ENCODE data around the gene CEACAM3.
"Not testable (repeated sequence)": the region's sequence is repeated elsewhere in the genome, so short reads cannot be mapped to it uniquely, and the experiment has no call there.

The CEACAM3 gene

GRCh38 chr19:41796362-41796761, at the start of gene CEACAM3:
Gene CEACAM3, plus strand, starts transcription at chr19:41796587. Its CDS starts 91 bp downstream, at chr19:41796678.
- H3K27ac ChIP-seq: no peak within 1 kb of the TSS

GRCh38 chr19:41746593-41747227, 49.7 kb upstream of the CEACAM3 start:
- no peak overlapping the region for H3K27ac ChIP-seq
- no peak for DNase-seq (ENCODE audit: low read depth, low spot score)

More at GRCh38 chr19:41796362-41796761, at the start of gene CEACAM3:
- no peak for DNase-seq (ENCODE audit: low read depth, low spot score)

GRCh38 chr19:41748012-41748411, 48.4 kb upstream of the CEACAM3 start:
- no peak for DNase-seq (ENCODE audit: low read depth, low spot score)
- H3K27ac ChIP-seq: no peak overlapping the region

GRCh38 chr19:41750248-41751134, 45.9 kb upstream of the CEACAM3 start:
- DNase-seq (ENCODE audit: low read depth, low spot score): peak; percentile 74
- peak overlapping the region; percentile 17 for H3K27ac ChIP-seq

- no peak overlapping the region for H3K27ac ChIP-seq
- DNase-seq (ENCODE audit: low read depth, low spot score): no peak
Measured at GRCh38 chr19:41753159-41753558, 43.2 kb upstream of the CEACAM3 start.

- H3K27ac ChIP-seq: no peak overlapping the region
- DNase-seq (ENCODE audit: low read depth, low spot score): no peak
Measured at GRCh38 chr19:41753936-41754529, 42.4 kb upstream of the CEACAM3 start.

GRCh38 chr19:41755328-41755913, 41.0 kb upstream of the CEACAM3 start, which contains the start of gene CEACAM6:
Gene CEACAM6, plus strand, starts transcription at chr19:41755530. Its CDS starts 109 bp downstream, at chr19:41755639.
- DNase-seq (ENCODE audit: low read depth, low spot score): no peak

GRCh38 chr19:41758846-41759245, 37.5 kb upstream of the CEACAM3 start:
- peak overlapping the region; percentile 27 for H3K27ac ChIP-seq

More at GRCh38 chr19:41755328-41755913, 41.0 kb upstream of the CEACAM3 start, which contains the start of gene CEACAM6:
- H3K27ac ChIP-seq: peak within 1 kb of the TSS; percentile 17

GRCh38 chr19:41767115-41767514, 29.3 kb upstream of the CEACAM3 start:
- H3K27ac ChIP-seq: no peak overlapping the region
- no peak for DNase-seq (ENCODE audit: low read depth, low spot score)

More at GRCh38 chr19:41758846-41759245, 37.5 kb upstream of the CEACAM3 start:
- DNase-seq (ENCODE audit: low read depth, low spot score): no peak

GRCh38 chr19:41768105-41768504, 28.3 kb upstream of the CEACAM3 start:
- not testable (repeated sequence) for H3K27ac ChIP-seq; DNase-seq (ENCODE audit: low read depth, low spot score)

- no peak overlapping the region for H3K27ac ChIP-seq
- no peak for DNase-seq (ENCODE audit: low read depth, low spot score)
Measured at GRCh38 chr19:41769608-41770007, 26.8 kb upstream of the CEACAM3 start.

GRCh38 chr19:41771410-41771809, 25.0 kb upstream of the CEACAM3 start:
- H3K27ac ChIP-seq: peak overlapping the region; percentile 98
- DNase-seq (ENCODE audit: low read depth, low spot score): no peak

- peak; percentile 99 for DNase-seq (ENCODE audit: low read depth, low spot score)
- H3K27ac ChIP-seq: peak overlapping the region; percentile 98
Measured at GRCh38 chr19:41774515-41774980, 21.8 kb upstream of the CEACAM3 start.

- peak overlapping the region; percentile 98 for H3K27ac ChIP-seq
- DNase-seq (ENCODE audit: low read depth, low spot score): peak; percentile 72
Measured at GRCh38 chr19:41776700-41777099, 19.7 kb upstream of the CEACAM3 start.

- no peak for DNase-seq (ENCODE audit: low read depth, low spot score)
- H3K27ac ChIP-seq: no peak overlapping the region
Measured at GRCh38 chr19:41783612-41784011, 12.8 kb upstream of the CEACAM3 start.

GRCh38 chr19:41784312-41784711, 12.1 kb upstream of the CEACAM3 start:
- no peak for DNase-seq (ENCODE audit: low read depth, low spot score)
- H3K27ac ChIP-seq: no peak overlapping the region

- no peak for DNase-seq (ENCODE audit: low read depth, low spot score)
- H3K27ac ChIP-seq: no peak overlapping the region
Measured at GRCh38 chr19:41784743-41785142, 11.6 kb upstream of the CEACAM3 start.

- no peak for DNase-seq (ENCODE audit: low read depth, low spot score)
- H3K27ac ChIP-seq: no peak overlapping the region
Measured at GRCh38 chr19:41785653-41786052, 10.7 kb upstream of the CEACAM3 start.

GRCh38 chr19:41787055-41787454, 9.3 kb upstream of the CEACAM3 start:
- H3K27ac ChIP-seq: no peak overlapping the region

GRCh38 chr19:41788518-41788917, 7.9 kb upstream of the CEACAM3 start:
- H3K27ac ChIP-seq; DNase-seq (ENCODE audit: low read depth, low spot score): not testable (repeated sequence)

More at GRCh38 chr19:41787055-41787454, 9.3 kb upstream of the CEACAM3 start:
- no peak for DNase-seq (ENCODE audit: low read depth, low spot score)

Data from epithelial cell of prostate (primary cell).